ENCODE measurements around the gene CTRB1. TPM values are rescaled to one million over a fixed set of nuclear protein-coding genes. Genes with fewer than 3 reads are reported as not detected.

Gene CTRB1
- total RNA-seq, 2 donors from 2014 or later = 4.0 TPM; not detected in 1

Other genes with a start within 250 kb of the CTRB1 start
- gene WDR59, start 233.9 kb upstream of the CTRB1 start, total RNA-seq = 10 to 100 TPM; 32.4 to 32.8 TPM
- gene ZNRF1, start 220.0 kb upstream of the CTRB1 start, total RNA-seq = 10 to 100 TPM; 15.4 to 23.5 TPM
- gene LDHD, start 102.2 kb upstream of the CTRB1 start, total RNA-seq = 1 to 10 TPM in 1 of 2 donors, under 1 TPM in 1; 0.52 to 2.3 TPM
- gene ZFP1, start 70.5 kb upstream of the CTRB1 start, total RNA-seq = 10 to 100 TPM in 1 of 2 donors, 1 to 10 TPM in 1; 9.1 to 10.2 TPM
- gene CTRB2, start 11.8 kb upstream of the CTRB1 start, total RNA-seq = 1 to 10 TPM in 1 of 2 donors, under 1 TPM in 1; 0.79 to 9.1 TPM
- 100 to 1,000 TPM in 1 of 2 donors, 10 to 100 TPM in 1; 48.7 to 104 TPM for gene BCAR1, start 32.6 kb downstream of the CTRB1 start, total RNA-seq
- 10 to 100 TPM; 45.3 to 54.4 TPM for gene CFDP1, start 214.5 kb downstream of the CTRB1 start, total RNA-seq
- 10 to 100 TPM; 14.3 to 16.9 TPM for gene TMEM170A, start 245.7 kb downstream of the CTRB1 start, total RNA-seq

Measured in posterior vena cava (tissue), 2 donors.